ENCODE data around the gene HCK. TPM values are rescaled to one million over a fixed set of nuclear protein-coding genes. Genes with fewer than 3 reads are reported as not detected.

The HCK gene
- total RNA-seq, 1 experiment from 2014 or later = not detected

DNA sequence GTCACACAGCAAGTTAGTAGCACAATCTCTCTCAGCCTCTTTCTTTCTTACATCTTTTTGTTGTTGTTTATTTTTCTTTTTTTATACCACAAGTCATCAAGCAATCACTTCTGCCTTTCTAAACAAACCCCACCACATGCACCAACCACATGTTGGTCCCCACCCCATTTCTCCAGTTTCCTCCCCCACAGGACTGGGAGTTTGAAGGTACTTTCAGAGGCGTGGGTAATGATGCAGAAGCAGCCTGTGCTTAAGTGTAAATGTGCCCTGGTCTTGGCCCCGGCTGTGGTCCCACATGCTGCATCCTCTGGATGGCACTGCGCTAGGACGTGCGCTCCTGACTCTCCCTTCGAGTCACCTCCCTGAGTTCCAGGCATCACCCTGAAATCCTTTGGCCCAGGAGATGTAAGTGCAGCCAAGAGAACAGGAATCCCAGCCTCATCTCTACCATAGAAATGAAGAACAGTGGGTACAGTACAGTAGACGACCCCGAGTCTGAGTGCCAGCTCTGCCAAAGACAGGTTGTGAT lies 5.7 kb downstream of the HCK start:
- no peak for DNase-seq (ENCODE audit: low read depth)

DNA sequence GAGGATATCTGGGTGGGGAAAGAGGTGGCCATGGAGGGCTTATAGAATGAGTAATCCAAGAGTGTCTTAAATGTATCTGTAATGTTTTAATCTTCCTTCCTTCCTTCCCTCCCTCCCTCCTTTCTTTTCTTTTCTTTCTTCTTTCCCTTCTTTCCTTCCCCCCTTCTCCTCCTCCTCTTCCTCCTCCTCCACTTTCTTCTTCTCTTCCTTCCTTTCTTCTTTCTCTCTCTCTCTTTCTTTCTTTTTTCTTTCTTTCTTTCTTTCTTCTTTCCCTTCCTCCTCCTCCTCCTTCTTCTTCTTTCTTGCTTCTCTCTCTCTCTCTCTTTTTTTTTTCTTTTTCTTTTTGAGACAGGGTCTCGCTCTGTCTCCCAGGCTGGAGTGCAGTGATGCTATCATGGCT lies 7.1 kb downstream of the HCK start:
- no peak for DNase-seq (ENCODE audit: low read depth)

DNA sequence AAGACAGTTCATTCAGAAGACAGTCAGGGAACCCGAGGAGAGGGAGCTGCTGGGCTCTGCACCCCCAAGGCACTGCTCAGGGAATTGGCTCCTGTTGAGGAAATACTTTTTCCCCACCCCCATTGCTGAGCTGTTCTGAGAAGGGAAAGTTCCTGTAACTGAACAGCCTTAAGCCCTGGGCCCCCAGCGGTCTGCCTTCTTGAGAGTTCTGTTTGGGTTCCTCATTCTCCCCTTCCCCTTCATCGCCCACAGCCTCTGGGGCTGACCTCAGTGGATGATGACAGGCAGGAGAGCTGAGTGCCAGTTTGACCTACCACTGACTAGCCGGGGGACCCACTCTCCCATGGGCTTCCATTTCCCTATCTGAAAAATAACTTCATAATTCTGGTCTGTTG lies 10.7 kb downstream of the HCK start:
- no peak for DNase-seq (ENCODE audit: low read depth)

DNA sequence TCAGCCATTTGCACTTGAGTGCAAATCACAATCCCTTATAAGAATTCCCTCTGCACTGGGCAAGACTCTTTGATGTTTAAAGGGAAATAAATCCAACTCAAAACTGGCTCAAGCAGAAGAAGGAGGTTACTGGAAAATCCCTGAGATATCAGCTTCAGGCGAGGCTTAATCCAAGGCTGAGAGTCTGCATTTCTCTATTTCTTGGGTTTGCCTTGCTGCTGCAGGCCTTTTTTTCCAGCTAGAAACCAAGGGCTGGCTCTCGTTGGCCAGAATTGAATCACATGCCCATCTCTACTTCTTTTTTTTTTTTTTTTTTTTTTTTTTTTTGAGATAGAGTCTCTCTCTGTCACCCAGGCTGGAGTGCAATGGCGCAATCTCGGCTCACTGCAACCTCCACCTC lies 11.7 kb downstream of the HCK start:
- DNase-seq (ENCODE audit: low read depth) = no peak

DNA sequence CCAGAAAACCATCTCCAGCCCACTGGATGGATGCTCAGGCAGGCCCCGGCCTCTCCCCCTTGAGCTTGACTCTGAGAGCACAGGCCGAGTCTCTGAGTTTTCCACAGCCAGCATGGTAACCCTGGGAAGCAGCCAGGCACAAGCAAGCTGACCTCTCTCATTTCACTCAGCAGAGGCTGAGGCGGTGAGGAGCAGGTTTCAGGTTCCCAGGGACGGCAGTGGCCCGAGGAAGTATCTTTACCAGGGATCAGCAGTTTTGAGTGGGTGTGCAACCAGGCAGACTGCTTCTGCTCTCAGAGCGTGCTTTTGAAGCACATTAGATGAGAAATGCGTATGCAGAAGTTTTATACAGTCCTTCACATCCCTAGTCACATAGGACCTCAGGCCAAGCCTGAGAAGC lies 12.6 kb downstream of the HCK start:
- DNase-seq (ENCODE audit: low read depth) = no peak

DNA sequence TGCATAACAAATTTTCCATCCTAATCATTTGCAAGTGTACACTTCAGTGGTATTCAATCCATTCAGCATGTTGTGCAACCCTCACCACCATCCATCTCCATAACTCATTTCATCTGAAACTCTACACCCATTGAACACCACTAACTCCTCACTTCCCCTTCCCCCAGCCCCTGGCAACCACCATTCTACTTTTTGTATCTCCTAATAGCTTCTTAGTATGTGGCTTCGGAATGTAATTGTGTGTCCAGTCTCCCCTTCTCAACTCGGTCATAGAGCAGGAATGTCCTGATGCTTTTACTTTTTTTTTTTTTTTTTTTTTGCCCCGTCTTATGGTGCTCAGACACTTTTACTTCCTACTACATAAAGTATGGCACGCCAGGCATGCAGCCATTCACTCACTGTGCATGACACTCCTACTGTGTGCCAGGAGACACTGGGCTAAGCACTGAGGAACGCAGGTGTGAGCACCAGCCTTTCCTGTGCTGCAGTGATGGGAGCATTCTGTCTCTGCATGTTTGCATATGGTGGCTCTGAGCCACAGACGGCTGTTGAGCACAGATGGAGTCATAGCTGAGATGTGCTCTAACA lies 15.3 kb downstream of the HCK start:
- DNase-seq (ENCODE audit: low read depth) = peak; percentile 70

DNA sequence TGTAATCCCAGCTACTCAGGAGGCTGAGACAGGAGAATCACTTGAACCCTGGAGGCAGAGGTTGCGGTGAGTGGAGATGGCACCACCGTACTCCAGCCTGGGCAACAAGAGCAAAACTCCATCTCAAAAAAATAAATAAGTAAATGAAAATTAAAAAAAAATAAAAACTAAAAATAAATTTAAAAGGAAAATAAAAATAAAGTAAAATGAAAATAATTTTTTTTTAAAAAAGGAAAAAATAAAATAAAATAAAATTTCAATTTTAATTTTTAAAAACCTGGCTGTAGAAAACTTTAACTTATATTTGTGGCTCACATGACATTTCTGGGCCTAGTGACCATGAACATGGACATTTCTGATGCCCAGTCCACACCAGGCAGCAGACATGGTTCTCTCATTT lies 16.1 kb downstream of the HCK start:
- DNase-seq (ENCODE audit: low read depth) = no peak

DNA sequence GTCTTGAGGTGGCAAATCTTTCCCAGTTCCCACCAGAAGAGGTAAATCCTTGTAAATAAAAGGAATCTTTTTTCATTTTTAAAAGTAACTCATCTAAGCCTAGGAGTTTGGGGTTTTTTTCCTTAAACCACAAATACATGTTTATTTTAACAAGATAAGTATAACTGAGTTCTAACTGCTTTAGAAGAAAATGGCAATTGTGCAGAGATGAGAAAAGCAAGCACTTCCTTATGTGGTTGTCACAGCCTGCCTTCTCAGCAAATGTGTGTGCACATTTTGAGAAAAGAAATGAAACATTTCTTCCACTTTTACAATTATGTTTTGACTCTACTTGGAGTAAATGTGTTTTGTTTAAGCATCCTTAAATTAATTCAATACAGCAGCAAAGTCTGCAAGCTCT lies 17.7 kb downstream of the HCK start:
- no peak for DNase-seq (ENCODE audit: low read depth)

DNA sequence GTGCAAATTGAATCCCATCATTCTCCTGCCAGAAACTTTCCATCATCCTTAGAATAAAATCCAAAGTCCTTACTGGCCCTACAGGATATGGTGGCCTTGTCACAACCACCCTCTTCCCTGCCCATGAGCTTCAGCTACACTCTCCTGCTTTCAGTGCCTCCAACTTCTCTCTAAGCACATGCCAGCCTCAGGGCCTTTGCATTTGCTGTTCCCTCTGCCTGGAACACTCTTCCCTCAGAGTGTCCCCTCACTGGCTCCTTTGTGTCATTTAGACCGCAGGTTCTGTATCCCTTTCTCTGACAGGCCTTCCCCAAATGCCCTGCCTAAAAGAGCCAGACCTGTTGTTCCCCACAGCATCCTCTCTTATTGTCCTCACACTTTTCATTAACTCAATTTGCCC lies 18.2 kb downstream of the HCK start:
- no peak for DNase-seq (ENCODE audit: low read depth)

DNA sequence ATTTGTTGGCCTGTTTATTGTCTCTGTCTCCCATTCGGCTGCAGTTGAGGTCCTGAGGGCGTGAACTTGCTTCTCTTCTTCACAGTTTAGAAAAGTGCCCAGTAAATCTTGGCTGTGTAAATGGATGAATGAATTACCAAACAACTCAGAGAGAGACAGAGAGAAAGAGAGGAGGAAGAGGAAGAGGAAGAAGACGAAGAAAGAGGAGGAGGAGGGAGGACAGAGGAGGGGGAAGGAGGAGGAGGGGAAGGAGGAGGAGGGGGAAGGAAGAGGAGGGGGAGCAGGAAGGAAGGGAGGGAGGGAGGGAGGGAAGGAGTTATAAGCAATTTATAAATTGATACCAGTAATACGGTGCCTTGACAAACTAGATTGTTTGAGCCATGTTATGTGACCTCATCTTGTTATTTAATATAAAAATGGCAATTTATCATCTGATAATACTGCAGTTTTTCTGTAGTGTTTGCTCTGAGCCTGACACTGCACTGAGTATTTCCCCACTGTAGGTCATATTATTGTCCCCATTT lies 18.7 kb downstream of the HCK start:
- no peak for DNase-seq (ENCODE audit: low read depth)

DNA sequence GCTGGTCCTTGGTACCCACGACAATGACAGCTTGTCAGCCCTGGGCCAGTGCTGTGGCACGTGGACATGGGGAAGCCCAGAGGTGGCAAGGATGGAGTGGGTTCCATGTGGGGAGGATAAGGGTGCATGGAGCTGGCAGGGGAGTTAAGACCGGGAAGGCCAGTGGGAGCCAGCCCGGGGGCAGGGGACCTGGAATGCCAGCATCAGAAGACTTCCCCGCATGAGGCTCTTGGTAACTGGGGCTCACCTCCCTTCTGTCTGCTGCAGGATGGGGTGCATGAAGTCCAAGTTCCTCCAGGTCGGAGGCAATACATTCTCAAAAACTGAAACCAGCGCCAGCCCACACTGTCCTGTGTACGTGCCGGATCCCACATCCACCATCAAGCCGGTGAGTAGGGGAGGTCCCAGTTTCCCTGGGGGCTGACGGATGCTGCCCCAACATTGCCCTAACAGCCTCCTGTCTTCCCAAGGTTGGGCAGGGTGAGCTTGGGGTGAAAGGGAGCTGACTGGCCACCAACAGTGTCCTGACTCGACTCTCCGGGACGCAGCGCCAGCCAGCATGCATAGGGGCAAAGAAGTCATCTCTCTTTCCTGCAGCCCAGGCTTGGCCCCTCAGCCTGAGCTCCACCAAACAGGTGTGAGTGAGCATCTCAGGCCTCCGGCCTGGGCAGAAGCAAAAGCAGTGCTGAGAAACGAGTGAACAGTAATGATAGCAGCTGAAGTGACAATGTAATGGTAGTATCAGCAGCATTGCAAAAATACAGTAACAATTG lies 19.5 kb downstream of the HCK start:
- DNase-seq (ENCODE audit: low read depth) = no peak

DNA sequence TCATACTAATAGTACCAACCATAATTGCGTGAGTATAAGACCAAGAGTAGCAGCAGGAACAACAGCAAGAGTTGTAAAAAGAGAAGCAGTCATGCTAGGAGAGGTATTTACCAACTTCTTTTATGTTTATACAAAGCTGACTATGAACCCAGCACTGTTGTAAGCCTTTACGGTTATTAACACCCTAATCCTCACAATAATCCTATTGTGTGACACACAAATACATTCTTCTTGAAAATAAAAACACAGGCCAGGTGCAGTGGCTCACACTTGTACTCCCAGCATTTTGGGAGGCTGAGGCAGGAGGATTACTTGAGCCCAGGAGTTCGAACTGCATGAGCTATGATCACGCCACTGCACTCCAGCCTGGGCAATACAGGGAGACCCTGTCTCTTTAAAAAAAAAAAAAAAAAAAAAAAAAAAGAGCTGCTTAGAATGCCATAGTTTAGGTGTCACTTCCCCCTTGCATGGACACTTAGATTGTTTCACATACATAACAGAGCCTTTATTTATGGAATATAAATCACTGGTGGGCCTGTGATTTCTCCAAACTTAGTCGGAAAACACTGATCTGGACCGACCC lies 20.2 kb downstream of the HCK start:
- DNase-seq (ENCODE audit: low read depth) = no peak

DNA sequence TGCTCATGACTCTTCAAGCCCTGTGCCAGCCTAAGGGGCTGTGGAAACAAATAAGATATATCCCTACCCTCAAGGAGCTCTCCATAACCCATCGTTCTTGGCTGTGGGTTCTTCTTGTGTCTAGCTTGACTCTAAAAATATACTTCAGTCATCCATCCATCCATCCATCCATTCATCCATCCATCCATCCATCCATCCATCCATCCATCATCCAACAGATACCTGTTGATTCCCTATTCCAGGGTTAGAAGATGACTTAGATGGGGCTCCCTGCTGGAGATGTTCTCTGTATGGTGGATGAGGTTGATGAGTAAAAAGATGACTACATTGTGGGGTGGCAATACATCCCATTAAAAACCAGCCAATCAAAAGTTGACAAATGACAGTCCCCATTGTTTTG lies 23.5 kb downstream of the HCK start:
- DNase-seq (ENCODE audit: low read depth) = no peak

DNA sequence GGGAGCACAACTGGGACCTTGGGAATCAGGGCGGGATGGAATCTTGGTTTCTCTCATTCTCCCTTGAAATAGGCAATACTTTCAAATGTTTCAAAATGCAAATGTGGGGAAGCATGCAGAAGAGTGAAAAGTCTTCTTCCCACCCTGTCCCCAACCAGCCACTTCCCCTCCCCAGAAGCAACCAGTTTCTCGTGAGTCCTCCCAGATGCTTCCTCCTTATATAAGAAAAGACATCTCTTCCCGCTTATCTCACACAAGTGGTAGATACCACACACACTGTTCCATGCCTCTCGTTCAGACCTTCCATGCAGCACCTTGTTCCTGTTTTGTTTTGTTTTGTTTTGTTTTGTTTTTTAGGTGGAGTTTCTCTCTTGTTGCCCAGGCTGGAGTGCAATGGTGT lies 25.1 kb downstream of the HCK start:
- no peak for DNase-seq (ENCODE audit: low read depth)

DNA sequence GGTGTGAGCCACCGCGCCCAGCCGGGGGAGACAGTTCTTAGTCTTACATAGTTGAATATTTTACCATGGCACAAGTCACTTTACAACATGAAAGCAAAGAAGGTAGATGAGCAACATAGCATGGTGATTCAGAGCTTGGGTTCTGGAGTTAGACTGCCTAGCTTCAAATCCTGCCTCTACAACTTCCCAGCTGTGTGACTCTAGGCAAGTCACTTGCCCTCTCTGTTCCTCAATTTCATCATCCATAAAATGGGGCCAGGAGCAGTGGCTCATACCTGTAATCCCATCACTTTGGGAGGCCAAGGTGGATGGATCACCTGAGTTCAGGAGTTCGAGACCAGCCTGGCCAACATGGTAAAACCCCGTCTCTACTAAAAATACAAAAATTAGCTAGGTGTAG lies 26.3 kb downstream of the HCK start:
- DNase-seq (ENCODE audit: low read depth) = no peak

DNA sequence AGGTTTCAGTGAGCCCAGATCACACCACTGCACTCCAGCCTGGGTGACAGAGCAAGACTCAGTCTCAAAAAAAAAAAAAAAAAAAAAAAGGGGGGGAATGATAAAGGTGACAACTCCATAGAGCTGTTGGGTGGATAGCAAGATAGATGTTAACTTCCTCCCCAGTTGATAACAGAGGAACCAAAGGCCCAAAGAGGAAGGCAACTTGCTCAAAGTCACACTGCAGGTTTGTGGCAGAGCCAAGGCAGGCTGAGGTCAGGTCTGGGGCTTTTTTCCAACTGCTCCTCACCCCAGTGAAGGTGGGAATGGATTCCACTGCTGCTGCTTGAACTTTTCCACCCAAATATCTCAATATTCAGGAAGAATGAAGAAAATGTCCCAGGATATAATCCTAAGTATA lies 26.7 kb downstream of the HCK start:
- no peak for DNase-seq (ENCODE audit: low read depth)

DNA sequence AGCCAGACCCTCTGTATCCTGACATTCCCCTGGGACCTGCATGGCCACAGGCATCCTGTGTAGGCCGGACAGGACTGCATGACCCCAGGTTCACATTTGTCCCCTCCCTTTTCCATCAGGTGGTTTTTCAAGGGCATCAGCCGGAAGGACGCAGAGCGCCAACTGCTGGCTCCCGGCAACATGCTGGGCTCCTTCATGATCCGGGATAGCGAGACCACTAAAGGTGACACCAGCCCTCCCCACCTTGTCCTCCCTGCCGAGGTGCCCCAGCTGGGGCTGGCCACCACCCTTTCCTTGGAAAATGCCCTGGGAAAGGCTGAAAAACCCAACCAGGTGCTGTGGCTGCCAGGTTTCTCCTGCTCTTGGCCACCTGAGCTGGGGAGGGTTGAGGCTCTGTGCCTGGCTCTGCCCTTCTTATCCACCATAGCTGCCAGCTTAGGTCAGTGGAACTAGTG lies 27.6 kb downstream of the HCK start:
- no peak for DNase-seq (ENCODE audit: low read depth)

DNA sequence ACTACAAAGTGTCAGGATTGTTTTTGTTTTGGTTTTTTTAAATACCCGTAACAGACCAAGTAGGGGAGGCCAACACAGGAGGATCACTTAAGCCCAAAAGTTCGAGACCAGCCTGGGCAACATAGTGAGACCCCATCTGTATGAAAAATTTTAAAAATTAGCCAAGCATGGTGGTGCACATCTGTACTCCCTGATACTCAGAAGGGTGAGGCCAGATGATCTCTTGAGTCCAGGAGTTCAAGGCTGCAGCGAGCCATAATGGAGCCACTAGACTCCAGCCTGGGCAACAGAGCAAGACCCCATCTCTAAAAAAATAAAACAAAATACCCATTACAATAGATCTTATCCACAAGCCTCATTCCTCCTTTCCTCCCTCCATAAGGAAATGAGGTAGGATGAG lies 28.7 kb downstream of the HCK start:
- DNase-seq (ENCODE audit: low read depth) = no peak

DNA sequence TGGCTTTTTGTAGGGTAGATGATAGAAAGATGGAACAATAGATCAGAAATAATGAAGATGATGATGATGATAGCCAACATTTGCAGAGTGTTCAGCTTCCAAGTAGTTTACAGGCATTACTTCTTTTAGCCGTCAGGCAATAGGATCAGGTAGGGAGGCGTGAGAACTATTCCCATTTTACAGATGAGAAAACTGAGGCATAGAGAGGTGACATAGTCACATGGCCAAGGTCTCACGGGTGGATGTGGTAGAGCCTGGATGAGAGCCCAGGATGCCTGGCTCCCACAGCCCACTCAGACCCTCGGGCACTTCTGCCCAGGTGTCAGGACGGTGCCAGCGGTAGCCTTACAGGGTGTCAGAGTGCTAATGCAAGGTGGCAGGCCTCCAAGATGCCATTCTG lies 31.4 kb downstream of the HCK start:
- DNase-seq (ENCODE audit: low read depth) = no peak

DNA sequence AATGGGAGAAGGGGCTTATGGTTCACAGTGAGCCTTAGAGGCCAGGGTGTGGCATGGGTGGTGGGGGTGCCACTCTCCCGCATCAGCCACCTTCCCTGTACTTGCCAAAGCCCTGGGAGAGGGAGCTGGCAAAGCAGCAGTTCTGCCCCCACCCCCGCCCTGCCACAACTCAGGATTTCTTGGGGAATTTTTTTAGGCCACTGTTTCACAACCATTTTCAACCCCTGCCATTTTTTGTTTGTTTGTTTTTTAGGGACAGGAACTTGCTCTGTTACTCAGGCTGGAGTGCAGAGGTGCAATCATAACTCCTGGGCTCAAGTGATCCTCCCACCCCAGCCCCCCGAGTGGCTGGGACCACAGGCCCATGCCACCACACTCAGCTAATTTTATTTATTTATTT lies 35.0 kb downstream of the HCK start:
- DNase-seq (ENCODE audit: low read depth) = no peak

DNA sequence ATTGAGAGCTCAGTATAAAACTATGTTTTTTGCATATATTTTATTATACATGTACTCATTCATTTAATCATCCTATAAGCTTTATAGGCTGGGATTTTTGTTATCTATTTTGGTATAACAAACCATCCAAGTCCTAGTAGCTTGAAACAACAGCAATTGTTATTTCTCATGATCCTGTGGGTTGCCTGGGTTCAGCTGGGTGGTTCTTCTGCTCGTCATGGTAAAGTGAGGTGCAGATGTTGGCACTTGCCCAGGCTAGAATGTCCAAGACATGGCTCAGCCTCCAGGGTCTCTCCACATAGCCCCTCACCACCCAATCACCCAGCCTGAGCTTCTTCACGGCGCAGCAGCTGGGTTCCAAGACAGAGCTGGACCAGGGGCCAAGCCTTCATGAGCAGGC lies 36.7 kb downstream of the HCK start:
- no peak for DNase-seq (ENCODE audit: low read depth)

DNA sequence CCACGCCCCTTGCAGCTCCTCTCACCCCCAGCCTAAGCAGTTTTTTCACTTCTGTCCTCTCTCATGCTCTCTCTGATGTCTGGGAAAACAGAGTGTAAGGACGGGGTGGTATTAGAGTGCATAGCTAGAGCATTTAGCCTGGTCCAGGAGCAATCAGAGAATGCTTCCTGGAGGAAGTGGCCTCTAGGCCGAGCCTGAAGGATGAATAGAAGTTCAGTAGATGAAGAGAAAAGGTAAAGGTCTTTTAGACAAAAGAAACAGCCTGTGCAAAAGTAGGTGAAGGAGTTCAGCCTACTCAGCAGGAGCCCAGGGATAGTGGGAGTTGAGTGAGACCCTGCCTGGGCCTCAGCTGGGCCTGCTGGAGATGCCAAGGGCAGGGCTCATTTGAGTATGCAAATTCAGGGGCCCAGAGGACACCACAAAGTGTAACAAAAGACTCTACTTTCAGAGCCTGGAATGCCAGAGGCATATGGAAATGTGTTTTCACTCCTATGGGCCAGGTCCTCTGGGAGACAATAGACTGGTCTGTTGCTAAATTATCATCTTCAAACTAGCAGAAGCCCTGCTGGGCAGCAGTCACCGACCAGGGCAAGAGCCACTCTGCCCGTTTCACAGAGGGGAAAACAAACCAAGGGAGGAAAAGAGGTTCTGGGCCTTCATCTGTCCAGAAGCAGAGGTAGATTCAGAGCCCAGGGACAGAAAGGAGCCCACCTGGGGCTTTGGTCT lies 37.8 kb downstream of the HCK start:
- DNase-seq (ENCODE audit: low read depth) = no peak
